Stomach (tissue), 9 donors: Measurements from ENCODE around the gene TRAPPC3L. TPM values are rescaled to one million over a fixed set of nuclear protein-coding genes. Genes with fewer than 3 reads are reported as not detected.

Experiments
- DNase-seq, 2 donors: peaks; one replicate each; pipeline versions ENCODE4 v3.0.0 to v3.0.0-alpha.2; 2013 to 2019
- H3K27ac ChIP-seq, 5 donors: fragments of 200-600 bp in 4 of 5; sonication (generic) in 4 of 5; one replicate each; pipeline ENCODE4 v1.5.1; 2013 to 2019; ENCODE audit warnings: mild to moderate bottlenecking in 1 of 5, moderate library complexity in 1 of 5
- H3K27me3 ChIP-seq, 3 donors: fragments of 200-600 bp; sonication (generic); one replicate each; pipeline ENCODE4 v1.5.1; 2017 to 2019; ENCODE audit warnings: mixed run types in 1 of 3
- H3K36me3 ChIP-seq, 4 donors: fragments of 200-600 bp; sonication (generic); 1 replicate in 3 of 4; 2 replicates in 1 of 4; pipeline ENCODE4 v1.5.1; 2016 to 2019
- H3K4me1 ChIP-seq, 4 donors: fragments of 200-600 bp; sonication (generic); one replicate each; pipeline ENCODE4 v1.5.1; 2016 to 2019
- H3K4me3 ChIP-seq, 4 donors: fragments of 200-600 bp; sonication (generic) in 3 of 4; one replicate each; pipeline ENCODE4 v1.5.1; 2016 to 2019; ENCODE audit warnings: mild to moderate bottlenecking in 1 of 4
- H3K9me3 ChIP-seq, 4 donors: fragments of 200-600 bp; sonication (generic); one replicate each; pipeline ENCODE4 v1.5.1; 2016 to 2019
- EP300 ChIP-seq: sonication (generic); formaldehyde crosslinking; IDR thresholded peaks from one replicate; pipeline ENCODE4 v1.6.1; 2017; ENCODE audit warnings: antibody characterized with exemption
- POLR2A ChIP-seq, 4 donors: fragments of 450-650 bp; IDR thresholded peaks; one replicate each; pipeline ENCODE4 v1.6.1; 2016; ENCODE audit warnings: antibody characterized with exemption in 4 of 4, control low read depth in 2 of 4, mild to moderate bottlenecking in 1 of 4, moderate library complexity in 1 of 4
- POLR2AphosphoS5 ChIP-seq, 3 donors: sonication (generic); formaldehyde crosslinking; IDR thresholded peaks; one replicate each; pipeline ENCODE4 v1.6.1; 2016; ENCODE audit warnings: antibody characterized with exemption in 3 of 3
- WGBS, 5 donors: extraction: QIAGEN DNeasy Blood & Tissue Kit in 3 of 5; methylation state at CpG; one replicate each; pipeline versions ENCODE4 v1.1.5 to v1.1.7; 2013 to 2018; 5-methylcytosine and 5-hydroxymethylcytosine counted together
- intact Hi-C: fragments of 100-400 bp; cut with DNase I; formaldehyde crosslinking; loops from one replicate; pipeline ENCODE4 v1.15.1; 2023; ENCODE audit warnings: low total_unique reads
- polyA plus RNA-seq, 3 donors: library from polyadenylated mRNA; stranded (reverse); fragments of 200-250 nt; gene quantifications; one replicate each; pipeline ENCODE4 v1.2.3, GENCODE V29; 2013
- total RNA-seq, 5 donors: library from RNA; depleted of rRNA; stranded (reverse); fragments of >200 nt; gene quantifications; one replicate each; pipeline versions ENCODE4 v1.1.0 to v1.2.3, GENCODE V29; 2014 to 2016
- TF ChIP-seq, protein P1 (sequence below), 7 experiments: fragments of 450-650 bp in 4 of 7; fragments of 200-600 bp in 3 of 7; sonication (generic) in 3 of 7; IDR thresholded peaks; one replicate each; pipeline ENCODE4 v1.5.1; 2016 to 2019; ENCODE audit warnings: antibody characterized with exemption in 7 of 7, control low read depth in 2 of 7, mild to moderate bottlenecking in 1 of 7
- donor health status: healthy with polysubstance abuse.
- donor health status: Bipolar disorder and iron deficiency.
- donor health status: healthy.

The TRAPPC3L gene
- total and polyA plus RNA-seq, 8 donors, result not detected

DNA sequence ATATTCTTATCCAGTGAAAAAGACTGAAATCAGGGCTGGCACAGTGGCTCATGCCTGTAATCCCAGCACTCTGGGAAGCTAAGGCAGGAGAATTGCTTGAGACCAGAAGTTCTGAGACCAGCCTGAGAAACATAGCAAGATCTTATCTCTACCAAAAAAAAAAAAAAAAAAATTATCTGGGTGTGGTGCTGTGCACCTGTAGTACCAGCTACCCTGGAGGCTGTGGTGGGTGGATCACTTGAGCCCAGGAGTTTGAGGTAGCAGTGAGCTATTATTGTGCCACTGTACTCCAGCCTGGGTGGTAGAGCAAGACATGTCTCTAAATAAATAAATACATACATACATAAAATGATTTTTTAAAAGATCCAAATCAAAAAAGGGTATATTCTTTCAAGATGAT is 78.0 kb downstream of the TRAPPC3L start:
- Histone ChIP-seq H3K27me3 (peaks cover 0 to 20% (median under 1%) of the 10 kb centered on the region in 3 donors), H3K4me3 (no peak overlapping the region), H3K36me3 (no peaks in the 10 kb centered on the region), H3K9me3 (no peaks in the 10 kb centered on the region), H3K27ac (no peak overlapping the region), H3K4me1 (peaks cover 0 to 2% (median under 1%) of the 10 kb centered on the region in 4 donors)
- intact Hi-C loops, result no loop called here
- TF ChIP-seq POLR2A (IDR thresholded peaks at IDR 0.05) (no peak), EP300 (no peak), POLR2AphosphoS5 (IDR thresholded peaks at IDR 0.05) (no peak)
- TF ChIP-seq, protein P1, sequence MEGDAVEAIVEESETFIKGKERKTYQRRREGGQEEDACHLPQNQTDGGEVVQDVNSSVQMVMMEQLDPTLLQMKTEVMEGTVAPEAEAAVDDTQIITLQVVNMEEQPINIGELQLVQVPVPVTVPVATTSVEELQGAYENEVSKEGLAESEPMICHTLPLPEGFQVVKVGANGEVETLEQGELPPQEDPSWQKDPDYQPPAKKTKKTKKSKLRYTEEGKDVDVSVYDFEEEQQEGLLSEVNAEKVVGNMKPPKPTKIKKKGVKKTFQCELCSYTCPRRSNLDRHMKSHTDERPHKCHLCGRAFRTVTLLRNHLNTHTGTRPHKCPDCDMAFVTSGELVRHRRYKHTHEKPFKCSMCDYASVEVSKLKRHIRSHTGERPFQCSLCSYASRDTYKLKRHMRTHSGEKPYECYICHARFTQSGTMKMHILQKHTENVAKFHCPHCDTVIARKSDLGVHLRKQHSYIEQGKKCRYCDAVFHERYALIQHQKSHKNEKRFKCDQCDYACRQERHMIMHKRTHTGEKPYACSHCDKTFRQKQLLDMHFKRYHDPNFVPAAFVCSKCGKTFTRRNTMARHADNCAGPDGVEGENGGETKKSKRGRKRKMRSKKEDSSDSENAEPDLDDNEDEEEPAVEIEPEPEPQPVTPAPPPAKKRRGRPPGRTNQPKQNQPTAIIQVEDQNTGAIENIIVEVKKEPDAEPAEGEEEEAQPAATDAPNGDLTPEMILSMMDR (IDR thresholded peaks at IDR 0.05), result no peak
- no peak for DNase-seq

DNA sequence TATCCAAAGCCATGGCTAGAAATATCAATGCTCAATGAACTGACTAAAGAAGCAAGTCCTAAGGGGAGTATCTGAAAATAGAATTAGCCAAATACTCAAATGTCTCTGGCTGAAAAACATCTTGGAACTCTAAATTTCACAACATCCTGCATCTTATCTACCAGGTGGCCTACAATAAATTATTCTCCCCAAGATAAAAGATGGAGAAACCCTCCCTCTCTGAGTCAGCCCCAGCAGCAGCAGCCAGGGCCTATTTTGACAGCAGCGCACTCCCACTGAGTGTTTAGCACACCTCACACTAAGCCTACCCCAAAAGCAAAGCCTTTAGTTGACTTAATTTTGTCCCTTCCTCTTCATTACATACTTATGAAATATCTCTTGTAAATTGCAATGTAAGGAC is 78.4 kb downstream of the TRAPPC3L start:
- Histone ChIP-seq H3K27ac (no peak overlapping the region), H3K9me3 (no peaks in the 10 kb centered on the region), H3K4me1 (peaks cover 0 to 6% (median 5%) of the 10 kb centered on the region in 4 donors), H3K4me3 (no peak overlapping the region), H3K27me3 (peaks cover 0 to 24% (median 5%) of the 10 kb centered on the region in 3 donors), H3K36me3 (no peaks in the 10 kb centered on the region)
- DNase-seq, result no peak
- intact Hi-C loops, result no loop called here
- TF ChIP-seq, protein P1 (IDR thresholded peaks at IDR 0.05), result no peak
- TF ChIP-seq POLR2A (IDR thresholded peaks at IDR 0.05) (no peak), EP300 (no peak), POLR2AphosphoS5 (IDR thresholded peaks at IDR 0.05) (no peak)
- WGBS, 5 donors, result 91 to 98% (median 95%) methylated on average over 1 of the region's 1 CpG

DNA sequence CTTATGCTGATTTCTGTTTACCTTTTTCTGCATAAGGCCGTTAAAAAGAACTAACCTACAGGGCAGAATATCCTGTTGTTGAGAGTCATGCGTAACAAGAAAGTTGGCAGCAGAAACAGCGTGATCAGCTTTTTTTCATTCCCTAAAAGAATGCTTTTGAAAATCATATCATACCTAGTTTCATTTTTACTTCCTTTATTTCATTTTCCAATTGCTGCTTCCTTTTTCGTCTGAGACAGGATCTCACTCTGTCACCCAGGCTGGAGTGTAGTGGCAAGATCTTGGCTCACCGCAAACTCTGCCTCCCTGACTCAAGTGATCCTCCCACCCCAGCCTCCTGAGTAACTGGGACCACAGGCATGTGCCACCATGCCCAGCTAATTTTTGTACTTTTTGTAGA is 80.2 kb downstream of the TRAPPC3L start:
- no peak overlapping the region for H3K4me3 ChIP-seq
- H3K36me3 ChIP-seq, result no peaks in the 10 kb centered on the region
- 36 to 51% (median 47%) methylated on average over 5 of the region's 5 CpGs for WGBS, 5 donors
- H3K4me1 ChIP-seq, result peaks cover 0 to 16% (median 11%) of the 10 kb centered on the region in 4 donors
- H3K27ac ChIP-seq, result peak overlapping the region in 1 of 5 donors; percentile 16
- TF ChIP-seq POLR2AphosphoS5 (IDR thresholded peaks at IDR 0.05), result no peak
- no peak for TF ChIP-seq POLR2A (IDR thresholded peaks at IDR 0.05)
- TF ChIP-seq, protein P1 (IDR thresholded peaks at IDR 0.05), result no peak
- TF ChIP-seq EP300, result no peak
- peaks cover 0 to 29% (median 9%) of the 10 kb centered on the region in 3 donors for H3K27me3 ChIP-seq
- intact Hi-C loops, result no loop called here
- DNase-seq, result peak in 1 of 2 donors; percentile 60
- no peaks in the 10 kb centered on the region for H3K9me3 ChIP-seq

DNA sequence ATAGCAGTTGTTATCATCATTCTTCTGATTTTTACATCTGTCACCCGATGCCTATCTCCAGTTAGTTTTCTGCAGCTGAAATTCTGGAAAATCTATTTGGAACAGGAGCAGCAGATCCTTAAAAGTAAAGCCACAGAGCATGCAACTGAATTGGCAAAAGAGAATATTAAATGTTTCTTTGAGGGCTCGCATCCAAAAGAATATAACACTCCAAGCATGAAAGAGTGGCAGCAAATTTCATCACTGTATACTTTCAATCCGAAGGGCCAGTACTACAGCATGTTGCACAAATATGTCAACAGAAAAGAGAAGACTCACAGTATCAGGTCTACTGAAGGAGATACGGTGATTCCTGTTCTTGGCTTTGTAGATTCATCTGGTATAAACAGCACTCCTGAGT is 82.2 kb downstream of the TRAPPC3L start:
- intact Hi-C loops, result no loop called here
- Histone ChIP-seq H3K27me3 (peaks cover 0 to 29% (median 9%) of the 10 kb centered on the region in 3 donors), H3K4me3 (no peak overlapping the region), H3K36me3 (no peaks in the 10 kb centered on the region), H3K27ac (no peak overlapping the region), H3K4me1 (peaks cover 0 to 16% (median 11%) of the 10 kb centered on the region in 4 donors), H3K9me3 (no peaks in the 10 kb centered on the region)
- no peak for DNase-seq
- TF ChIP-seq, protein P1 (IDR thresholded peaks at IDR 0.05), result no peak
- TF ChIP-seq EP300, result no peak
- no peak for TF ChIP-seq POLR2A (IDR thresholded peaks at IDR 0.05)
- no peak for TF ChIP-seq POLR2AphosphoS5 (IDR thresholded peaks at IDR 0.05)
- 89 to 94% (median 93%) methylated on average over 4 of the region's 4 CpGs for WGBS, 5 donors
